ENCODE results near the gene SPDYE2.
"Not testable (repeated sequence)": the region's sequence is repeated elsewhere in the genome, so short reads cannot be mapped to it uniquely, and the experiment has no call there.

DNA sequence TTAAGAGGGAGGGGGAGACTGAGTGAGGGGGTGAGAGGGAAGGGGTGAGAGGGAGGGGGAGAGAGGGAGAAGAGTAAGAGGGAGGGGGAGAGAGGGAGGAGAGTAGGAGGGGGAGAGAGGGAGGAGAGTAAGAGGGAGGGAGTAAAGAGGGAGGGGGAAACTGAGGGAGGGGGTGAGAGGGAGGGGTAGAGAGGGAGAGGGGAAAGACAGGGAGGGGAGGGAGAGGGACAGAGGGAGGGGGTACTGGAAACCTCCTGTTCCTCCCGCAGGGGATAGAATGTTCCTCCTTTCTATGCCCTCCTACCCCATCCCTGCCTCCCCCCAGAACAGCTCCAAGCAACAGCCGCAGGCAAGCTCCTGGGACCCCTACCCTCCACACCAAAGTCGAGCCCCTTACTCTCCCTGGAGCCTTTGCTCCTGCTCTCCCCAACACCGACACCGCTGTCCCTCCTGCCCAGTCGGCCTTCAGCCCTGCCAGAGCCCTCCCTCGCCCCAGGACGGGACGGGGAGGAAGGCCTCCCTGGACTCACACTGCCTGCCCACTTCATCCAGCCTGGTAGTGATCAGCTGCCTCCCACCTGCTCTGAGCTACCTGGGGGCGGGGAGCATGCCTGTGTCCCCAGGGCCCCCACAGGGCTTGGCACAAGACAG, 60.8 kb downstream of the SPDYE2 start:
- TF ChIP-seq, protein P1, sequence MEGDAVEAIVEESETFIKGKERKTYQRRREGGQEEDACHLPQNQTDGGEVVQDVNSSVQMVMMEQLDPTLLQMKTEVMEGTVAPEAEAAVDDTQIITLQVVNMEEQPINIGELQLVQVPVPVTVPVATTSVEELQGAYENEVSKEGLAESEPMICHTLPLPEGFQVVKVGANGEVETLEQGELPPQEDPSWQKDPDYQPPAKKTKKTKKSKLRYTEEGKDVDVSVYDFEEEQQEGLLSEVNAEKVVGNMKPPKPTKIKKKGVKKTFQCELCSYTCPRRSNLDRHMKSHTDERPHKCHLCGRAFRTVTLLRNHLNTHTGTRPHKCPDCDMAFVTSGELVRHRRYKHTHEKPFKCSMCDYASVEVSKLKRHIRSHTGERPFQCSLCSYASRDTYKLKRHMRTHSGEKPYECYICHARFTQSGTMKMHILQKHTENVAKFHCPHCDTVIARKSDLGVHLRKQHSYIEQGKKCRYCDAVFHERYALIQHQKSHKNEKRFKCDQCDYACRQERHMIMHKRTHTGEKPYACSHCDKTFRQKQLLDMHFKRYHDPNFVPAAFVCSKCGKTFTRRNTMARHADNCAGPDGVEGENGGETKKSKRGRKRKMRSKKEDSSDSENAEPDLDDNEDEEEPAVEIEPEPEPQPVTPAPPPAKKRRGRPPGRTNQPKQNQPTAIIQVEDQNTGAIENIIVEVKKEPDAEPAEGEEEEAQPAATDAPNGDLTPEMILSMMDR (IDR thresholded peaks at IDR 0.05; ENCODE audit: borderline replicate concordance, extremely low read depth, low read length, poor library complexity, severe bottlenecking), result not testable (repeated sequence)
- not testable (repeated sequence) for TF ChIP-seq EZH2 (IDR thresholded peaks at IDR 0.05; ENCODE audit: borderline replicate concordance, low read depth, low read length, severe bottlenecking)

Measured in DND-41 (cell line).